AG09309 (cell line): ENCODE measurements around the gene MAP4K2.

ENCODE experiments used
- DNase-seq: peaks from one replicate; pipeline ENCODE4 v3.0.0-alpha.2; 2010; ENCODE audit warnings: low read depth
- H3K4me3 ChIP-seq: 2 replicates; pipeline ENCODE4 v1.5.1; 2011; ENCODE audit warnings: mild to moderate bottlenecking, low read depth, low read length, moderate library complexity; ENCODE audit not compliant: control insufficient read depth
- CTCF ChIP-seq: IDR thresholded peaks from 2 replicates; pipeline ENCODE4 v1.5.1; 2011; ENCODE audit warnings: mild to moderate bottlenecking, low read depth, low read length, inconsistent platforms; ENCODE audit not compliant: insufficient read depth, control insufficient read depth; ENCODE audit errors: missing control alignments

The MAP4K2 gene

DNA sequence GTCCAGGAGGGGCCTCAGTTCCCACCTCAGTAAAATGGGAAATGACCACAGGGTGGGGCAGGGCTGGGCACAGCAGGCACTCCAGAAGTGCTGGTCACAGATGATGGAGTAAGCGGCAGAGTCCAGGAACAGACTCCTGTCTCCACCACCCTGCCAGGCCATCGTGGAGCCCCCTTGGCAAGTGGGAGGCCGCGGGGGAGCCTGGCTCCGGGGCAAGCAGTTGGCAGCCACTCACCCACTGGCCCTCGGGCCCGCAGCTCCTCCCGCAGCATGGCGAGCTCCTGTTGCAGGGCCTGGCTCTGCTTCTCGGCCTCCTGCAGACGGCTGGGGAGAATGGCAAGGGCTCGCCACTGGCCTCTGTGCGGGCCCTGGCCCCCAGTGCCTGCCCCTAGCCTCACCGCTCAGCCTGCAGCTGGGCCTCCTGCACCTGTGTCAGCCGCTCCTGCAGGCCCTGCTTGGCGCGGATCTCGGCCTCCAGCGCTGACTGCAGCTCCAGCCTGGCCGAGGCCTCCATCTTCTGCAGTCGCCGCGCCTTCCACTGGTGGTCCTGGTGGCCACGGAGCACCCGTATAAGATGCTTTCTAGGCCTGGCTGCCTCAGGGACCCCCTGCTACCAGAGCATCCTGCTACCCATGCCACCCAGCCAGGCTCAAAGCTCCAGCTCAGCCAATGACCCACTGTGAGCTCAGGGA, 31.2 kb upstream of the MAP4K2 start:
- no peak for DNase-seq
- no peak overlapping the region for H3K4me3 ChIP-seq
- TF ChIP-seq CTCF: no peak

DNA sequence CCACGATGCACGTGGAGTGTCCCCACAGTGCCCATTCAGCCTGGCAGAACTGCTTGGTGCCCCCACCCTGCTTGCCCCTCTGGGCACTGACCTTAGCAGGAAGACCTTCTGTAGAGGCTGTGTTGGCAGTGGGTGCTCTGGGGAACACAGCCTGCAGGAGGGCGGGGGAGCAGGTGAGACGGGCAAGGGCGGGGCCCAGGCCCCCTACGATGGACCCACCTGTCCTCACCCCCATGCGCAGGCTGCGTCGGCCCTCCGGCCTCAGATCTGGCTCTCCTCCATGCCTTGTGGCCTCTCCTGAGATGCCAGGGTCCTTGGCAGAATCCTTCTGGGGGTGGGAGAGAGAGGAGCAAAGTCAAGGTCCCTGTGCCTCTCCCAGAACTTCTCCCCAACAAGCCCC, 30.5 kb upstream of the MAP4K2 start:
- TF ChIP-seq CTCF: no peak
- no peak overlapping the region for H3K4me3 ChIP-seq
- DNase-seq: no peak

GRCh38 chr11:64833198-64833502, 30.1 kb upstream of the MAP4K2 start:
- H3K4me3 ChIP-seq: no peak overlapping the region
- DNase-seq: no peak
- TF ChIP-seq CTCF: no peak

GRCh38 chr11:64832467-64833197, 29.6 kb upstream of the MAP4K2 start:
- DNase-seq: no peak
- no peak for TF ChIP-seq CTCF
- no peak overlapping the region for H3K4me3 ChIP-seq

- no peak for TF ChIP-seq CTCF
- H3K4me3 ChIP-seq: no peak overlapping the region
- DNase-seq: no peak
Measured at GRCh38 chr11:64831411-64831891, 28.4 kb upstream of the MAP4K2 start.

- DNase-seq: no peak
- no peak for TF ChIP-seq CTCF
- H3K4me3 ChIP-seq: no peak overlapping the region
Measured at GRCh38 chr11:64829536-64830251, 26.7 kb upstream of the MAP4K2 start.
